Measurements from ENCODE around the gene PHGDH.

DNA sequence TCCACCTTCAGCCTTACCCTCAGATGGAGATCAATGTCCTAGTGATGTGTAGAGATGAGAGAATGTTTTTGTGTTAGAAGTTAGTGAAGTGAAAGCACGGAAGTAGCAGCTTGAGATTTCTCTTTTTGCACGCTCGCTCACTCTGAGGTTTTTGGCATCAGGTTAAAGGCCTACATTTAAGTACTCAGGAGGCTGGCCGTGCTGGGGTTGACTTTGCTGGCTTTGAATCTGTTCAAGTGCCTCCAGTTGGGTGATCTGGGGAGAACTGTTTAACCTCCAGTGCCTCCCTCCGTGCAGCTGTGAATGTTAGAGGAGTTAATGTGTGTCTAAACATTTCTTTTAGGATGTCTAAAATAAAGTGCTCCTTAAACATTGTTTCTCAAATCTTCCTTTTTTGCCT is 13.9 kb downstream of the PHGDH start:
- TF ChIP-seq, protein P1, sequence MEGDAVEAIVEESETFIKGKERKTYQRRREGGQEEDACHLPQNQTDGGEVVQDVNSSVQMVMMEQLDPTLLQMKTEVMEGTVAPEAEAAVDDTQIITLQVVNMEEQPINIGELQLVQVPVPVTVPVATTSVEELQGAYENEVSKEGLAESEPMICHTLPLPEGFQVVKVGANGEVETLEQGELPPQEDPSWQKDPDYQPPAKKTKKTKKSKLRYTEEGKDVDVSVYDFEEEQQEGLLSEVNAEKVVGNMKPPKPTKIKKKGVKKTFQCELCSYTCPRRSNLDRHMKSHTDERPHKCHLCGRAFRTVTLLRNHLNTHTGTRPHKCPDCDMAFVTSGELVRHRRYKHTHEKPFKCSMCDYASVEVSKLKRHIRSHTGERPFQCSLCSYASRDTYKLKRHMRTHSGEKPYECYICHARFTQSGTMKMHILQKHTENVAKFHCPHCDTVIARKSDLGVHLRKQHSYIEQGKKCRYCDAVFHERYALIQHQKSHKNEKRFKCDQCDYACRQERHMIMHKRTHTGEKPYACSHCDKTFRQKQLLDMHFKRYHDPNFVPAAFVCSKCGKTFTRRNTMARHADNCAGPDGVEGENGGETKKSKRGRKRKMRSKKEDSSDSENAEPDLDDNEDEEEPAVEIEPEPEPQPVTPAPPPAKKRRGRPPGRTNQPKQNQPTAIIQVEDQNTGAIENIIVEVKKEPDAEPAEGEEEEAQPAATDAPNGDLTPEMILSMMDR (IDR thresholded peaks at IDR 0.05) = no peak
- no peak for TF ChIP-seq JUN (CRISPR knock-in tag; IDR thresholded peaks at IDR 0.05)
- TF ChIP-seq, protein P2, sequence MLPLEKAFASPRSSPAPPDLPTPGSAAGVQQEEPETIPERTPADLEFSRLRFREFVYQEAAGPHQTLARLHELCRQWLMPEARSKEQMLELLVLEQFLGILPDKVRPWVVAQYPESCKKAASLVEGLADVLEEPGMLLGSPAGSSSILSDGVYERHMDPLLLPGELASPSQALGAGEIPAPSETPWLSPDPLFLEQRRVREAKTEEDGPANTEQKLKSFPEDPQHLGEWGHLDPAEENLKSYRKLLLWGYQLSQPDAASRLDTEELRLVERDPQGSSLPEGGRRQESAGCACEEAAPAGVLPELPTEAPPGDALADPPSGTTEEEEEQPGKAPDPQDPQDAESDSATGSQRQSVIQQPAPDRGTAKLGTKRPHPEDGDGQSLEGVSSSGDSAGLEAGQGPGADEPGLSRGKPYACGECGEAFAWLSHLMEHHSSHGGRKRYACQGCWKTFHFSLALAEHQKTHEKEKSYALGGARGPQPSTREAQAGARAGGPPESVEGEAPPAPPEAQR (CRISPR knock-in tag; IDR thresholded peaks at IDR 0.05) = no peak
- TF ChIP-seq FOXJ3 (CRISPR knock-in tag; IDR thresholded peaks at IDR 0.05; ENCODE audit: borderline replicate concordance) = no peak
- no peak for TF ChIP-seq IRF2 (CRISPR knock-in tag; IDR thresholded peaks at IDR 0.05; ENCODE audit: borderline replicate concordance, low read depth)
- no peak for TF ChIP-seq CREM (CRISPR knock-in tag; IDR thresholded peaks at IDR 0.05)
